HEK293T (cell line): Measurements from ENCODE around the gene KCNN4.

Experiments
- CTCF ChIA-PET: fragments of 350-600 bp; formaldehyde crosslinking; extraction: SDS; loops from one replicate; lab custom pipeline; 2021; ENCODE audit warnings: antibody characterized with exemption, inconsistent platforms; lab: Yijun Ruan, JAX
- POLR2A ChIA-PET: fragments of 350-600 bp; formaldehyde crosslinking; extraction: SDS; loops from one replicate; lab custom pipeline; 2020; ENCODE audit warnings: antibody characterized with exemption, inconsistent platforms; lab: Yijun Ruan, JAX
- DNase-seq: peaks from one replicate; pipeline ENCODE4 v3.0.0; 2012; ENCODE audit warnings: mixed read lengths; ENCODE audit errors: extremely low spot score
- ARNT ChIP-seq: fragments of 450-650 bp; IDR thresholded peaks from 2 replicates; pipeline ENCODE4 v1.6.1; 2017; ENCODE audit warnings: mild to moderate bottlenecking
- BHLHE40 ChIP-seq: fragments of 450-650 bp; IDR thresholded peaks from 2 replicates; pipeline ENCODE4 v1.6.1; 2016; ENCODE audit warnings: mild to moderate bottlenecking, moderate library complexity, borderline replicate concordance
- CTBP1 ChIP-seq: fragments of 450-650 bp; IDR thresholded peaks from 2 replicates; pipeline ENCODE4 v1.6.1; 2016; ENCODE audit warnings: borderline replicate concordance
- ELF4 ChIP-seq: fragments of 450-650 bp; IDR thresholded peaks from 2 replicates; pipeline ENCODE4 v1.6.1; 2017; ENCODE audit warnings: antibody characterized with exemption
- FOXA1 ChIP-seq: fragments of 450-650 bp; IDR thresholded peaks from 2 replicates; pipeline ENCODE4 v1.6.1; 2016; ENCODE audit warnings: mild to moderate bottlenecking
- FOXK2 ChIP-seq: fragments of 450-650 bp; IDR thresholded peaks from 2 replicates; pipeline ENCODE4 v1.6.1; 2016; ENCODE audit warnings: mild to moderate bottlenecking
- FOXM1 ChIP-seq: fragments of 450-650 bp; IDR thresholded peaks from 2 replicates; pipeline ENCODE4 v1.6.1; 2017; ENCODE audit warnings: mild to moderate bottlenecking, borderline replicate concordance
- HDGF ChIP-seq: fragments of 450-650 bp; IDR thresholded peaks from 2 replicates; pipeline ENCODE4 v1.6.1; 2017; ENCODE audit warnings: antibody characterized with exemption, borderline replicate concordance
- L3MBTL2 ChIP-seq: fragments of 450-650 bp; conservative IDR thresholded peaks from 2 replicates; pipeline ENCODE4 v1.6.1; 2016; ENCODE audit warnings: mild to moderate bottlenecking
- LEF1 ChIP-seq: fragments of 450-650 bp; IDR thresholded peaks from 2 replicates; pipeline ENCODE4 v1.6.1; 2017; ENCODE audit warnings: mild to moderate bottlenecking, borderline replicate concordance
- NFRKB ChIP-seq: fragments of 450-650 bp; IDR thresholded peaks from 2 replicates; pipeline ENCODE4 v1.6.1; 2016; ENCODE audit warnings: mild to moderate bottlenecking, moderate library complexity
- SP1 ChIP-seq: fragments of 450-650 bp; IDR thresholded peaks from 2 replicates; pipeline ENCODE4 v1.6.1; 2017
- SUZ12 ChIP-seq: fragments of 450-650 bp; IDR thresholded peaks from 2 replicates; pipeline ENCODE4 v1.6.1; 2016; ENCODE audit warnings: mild to moderate bottlenecking
- TARDBP ChIP-seq: fragments of 450-650 bp; IDR thresholded peaks from 2 replicates; pipeline ENCODE4 v1.6.1; 2016
- ZNF384 ChIP-seq: fragments of 450-650 bp; IDR thresholded peaks from 2 replicates; pipeline ENCODE4 v1.6.1; 2016
- TF ChIP-seq, protein P1 (sequence below): fragments of 450-650 bp; IDR thresholded peaks from 2 replicates; pipeline ENCODE4 v1.6.1; 2016

The KCNN4 gene

DNA sequence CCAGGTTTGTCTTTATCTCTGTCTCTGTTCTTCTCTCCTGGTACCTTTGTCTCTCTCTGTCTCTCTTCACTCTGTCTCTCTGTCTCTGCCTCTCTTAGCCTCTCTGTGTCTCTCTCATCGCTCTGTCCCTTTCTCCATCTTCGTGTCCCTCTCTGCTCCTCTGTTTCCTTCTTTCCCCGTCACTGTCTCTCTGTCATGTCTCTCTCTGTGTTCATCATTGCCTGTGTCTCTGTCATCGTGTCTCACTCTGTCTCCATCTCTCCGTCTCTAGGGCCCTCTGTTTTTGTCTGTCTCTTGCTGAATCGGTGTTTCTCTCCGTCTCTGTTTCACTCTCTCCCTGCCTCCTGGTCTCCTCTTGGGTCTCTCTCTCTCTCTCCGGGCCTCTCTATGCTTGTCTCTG lies 2.9 kb upstream of the KCNN4 start:
- CTCF ChIA-PET = no interaction called here
- DNase-seq = no peak
- TF ChIP-seq ARNT (no peak), TARDBP (no peak), BHLHE40 (no peak), CTBP1 (no peak), FOXA1 (no peak), HDGF (no peak), NFRKB (no peak), FOXM1 (no peak), ELF4 (no peak)
- TF ChIP-seq, protein P1, sequence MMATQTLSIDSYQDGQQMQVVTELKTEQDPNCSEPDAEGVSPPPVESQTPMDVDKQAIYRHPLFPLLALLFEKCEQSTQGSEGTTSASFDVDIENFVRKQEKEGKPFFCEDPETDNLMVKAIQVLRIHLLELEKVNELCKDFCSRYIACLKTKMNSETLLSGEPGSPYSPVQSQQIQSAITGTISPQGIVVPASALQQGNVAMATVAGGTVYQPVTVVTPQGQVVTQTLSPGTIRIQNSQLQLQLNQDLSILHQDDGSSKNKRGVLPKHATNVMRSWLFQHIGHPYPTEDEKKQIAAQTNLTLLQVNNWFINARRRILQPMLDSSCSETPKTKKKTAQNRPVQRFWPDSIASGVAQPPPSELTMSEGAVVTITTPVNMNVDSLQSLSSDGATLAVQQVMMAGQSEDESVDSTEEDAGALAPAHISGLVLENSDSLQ = no peak
- POLR2A ChIA-PET = no interaction called here

DNA sequence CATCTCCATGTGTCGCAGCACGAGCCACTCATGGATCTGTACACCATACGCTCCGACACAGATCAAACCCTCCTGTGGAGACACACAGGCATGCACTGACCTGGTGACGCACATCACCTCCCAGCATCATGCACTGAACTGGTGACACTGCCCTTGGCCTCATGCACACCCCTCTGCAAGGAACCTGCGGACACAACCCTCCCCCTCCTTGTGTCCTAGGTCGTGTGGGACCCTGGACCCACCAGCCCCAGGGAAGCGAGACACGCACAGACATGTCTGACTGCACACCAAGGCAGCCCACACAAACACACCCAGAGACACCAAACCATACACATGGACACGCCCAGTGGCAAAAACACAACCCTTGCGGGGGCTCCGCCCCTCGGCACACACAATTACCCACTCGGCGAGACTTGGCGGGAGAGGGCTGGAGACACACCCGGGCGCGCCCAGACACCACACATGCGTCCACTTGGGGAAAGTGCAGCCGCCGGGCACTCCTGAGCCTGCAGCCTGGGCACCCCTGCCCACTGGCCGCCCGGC lies 2.0 kb upstream of the KCNN4 start:
- ChIA-PET CTCF (no interaction called here), POLR2A (no interaction called here)
- TF ChIP-seq ARNT (no peak), BHLHE40 (no peak), FOXK2 (no peak), HDGF (no peak), ZNF384 (no peak)
- no peak for DNase-seq

- ChIA-PET POLR2A (no interaction called here), CTCF (no interaction called here)
- TF ChIP-seq ZNF384 (no peak), ARNT (no peak), NFRKB (no peak), BHLHE40 (no peak), LEF1 (no peak), SP1 (no peak), TARDBP (no peak), FOXM1 (no peak), SUZ12 (no peak), FOXK2 (no peak), CTBP1 (no peak), FOXA1 (no peak), ELF4 (no peak), HDGF (no peak), L3MBTL2 (no peak)
- TF ChIP-seq, protein P1 = no peak
- no peak for DNase-seq
These were observed 1.5 kb upstream of the KCNN4 start for GRCh38 chr19:43782311-43782660.

GRCh38 chr19:43781630-43782310 lies 997 bp upstream of the KCNN4 start:
- TF ChIP-seq FOXK2 (no peak), TARDBP (no peak), FOXA1 (no peak), LEF1 (no peak), ELF4 (no peak), SP1 (no peak), CTBP1 (no peak), NFRKB (no peak), BHLHE40 (no peak), ZNF384 (no peak), ARNT (no peak), HDGF (no peak), SUZ12 (no peak), FOXM1 (no peak), L3MBTL2 (no peak)
- TF ChIP-seq, protein P1 = no peak
- DNase-seq = no peak
- POLR2A ChIA-PET = no interaction called here
- CTCF ChIA-PET = no interaction called here

DNA sequence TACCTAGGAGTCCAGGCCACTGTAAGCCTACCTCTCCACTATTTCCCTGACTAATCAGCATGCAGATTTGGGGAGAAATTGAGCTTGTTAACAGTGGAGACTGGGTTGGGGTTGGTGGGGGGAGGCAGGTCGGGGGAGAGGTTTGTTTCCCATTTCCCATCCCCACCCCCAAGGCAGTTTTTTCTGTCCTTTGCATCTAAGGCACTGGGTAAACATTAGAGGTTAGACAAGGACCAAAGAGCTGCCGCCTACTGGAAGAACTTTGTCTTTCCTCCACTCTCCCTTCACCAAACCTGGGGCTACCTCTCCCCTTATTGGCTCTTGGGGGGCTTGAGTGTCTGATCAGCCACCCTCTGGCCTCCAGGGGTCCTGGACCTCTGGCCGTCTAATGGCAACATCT lies 953 bp downstream of the KCNN4 start:
- TF ChIP-seq BHLHE40 (no peak), SP1 (no peak), NFRKB (no peak), ELF4 (no peak), FOXA1 (no peak), TARDBP (no peak), FOXK2 (no peak), ARNT (no peak), HDGF (no peak), L3MBTL2 (no peak)
- TF ChIP-seq, protein P1 = no peak
- CTCF ChIA-PET = interaction anchor here (0.6 to 1.1 kb wide), 3 partner anchors 35 to 180 kb away, joined by 3 to 6 read pairs (median 4); no protein-coding TSS in a partner anchor
- POLR2A ChIA-PET = interaction anchor here (0.9 kb wide), 1 partner anchor 47 kb away, joined by 3 read pairs; the partner anchor contains the start of gene ZNF283
- DNase-seq = no peak
